ENCODE results near the gene DUSP5. TPM values are rescaled to one million over a fixed set of nuclear protein-coding genes. Genes with fewer than 3 reads are reported as not detected.

Gene DUSP5
- total and polyA plus RNA-seq, 10 of the 15 experiments (the other 5 are each of a cell fraction or from before 2014, with no cell fraction given) = 2.1 to 95.9 (median 23.4) TPM

- TF ChIP-seq ZNF687 (IDR thresholded peaks at IDR 0.05) (peak; percentile 86), ZNF384 (IDR thresholded peaks at IDR 0.05; ENCODE audit: borderline replicate concordance, low read depth, low read length) (no peak), REST (IDR thresholded peaks at IDR 0.05; ENCODE audit: low read depth, low read length) (no peak), BCL3 (IDR thresholded peaks at IDR 0.05; ENCODE audit: borderline replicate concordance, insufficient read depth, low read depth, low read length, poor library complexity, severe bottlenecking) (peak; percentile 46), SRF (IDR thresholded peaks at IDR 0.05; ENCODE audit: low read depth in 2 of 2, low read length in 2 of 2) (0 out of 4 replicates have a peak, but pooled peaks of 1 of the 2 experiments have one; percentile 37), BCLAF1 (IDR thresholded peaks at IDR 0.05) (no peak), E4F1 (IDR thresholded peaks at IDR 0.05; ENCODE audit: borderline replicate concordance, partially characterized antibody) (no peak), ZBTB4 (CRISPR knock-in tag; IDR thresholded peaks at IDR 0.05) (no peak), BMI1 (IDR thresholded peaks at IDR 0.05; ENCODE audit: borderline replicate concordance) (no peak), RAD51 (IDR thresholded peaks at IDR 0.05) (no peak)
Measured at GRCh38 chr10:110502851-110503301, 5.2 kb downstream of the DUSP5 start (continued).
